GM13977 (cell line): ENCODE measurements around the gene MAP4K1.

Source experiments
- DNase-seq: peaks from one replicate; pipeline ENCODE4 v3.0.0; 2012; ENCODE audit warnings: low spot score
- in situ Hi-C: fragments of 300-500 bp; cut with MboI; formaldehyde crosslinking; loops from one replicate; pipeline ENCODE4 v1.12.0; 2022; ENCODE audit warnings: low sequenced_read_pairs, low pct_unique_long_range_greater_than_20kb, mixed read lengths, inconsistent platforms; ENCODE audit not compliant: unreplicated experiment
- TF ChIP-seq, protein P1 (sequence below): IDR thresholded peaks from 2 replicates; pipeline ENCODE4 v1.5.1; 2012; ENCODE audit warnings: mild to moderate bottlenecking, control low read depth; ENCODE audit not compliant: insufficient read depth; ENCODE audit errors: extremely low read depth, missing control alignments

MAP4K1 gene

DNA sequence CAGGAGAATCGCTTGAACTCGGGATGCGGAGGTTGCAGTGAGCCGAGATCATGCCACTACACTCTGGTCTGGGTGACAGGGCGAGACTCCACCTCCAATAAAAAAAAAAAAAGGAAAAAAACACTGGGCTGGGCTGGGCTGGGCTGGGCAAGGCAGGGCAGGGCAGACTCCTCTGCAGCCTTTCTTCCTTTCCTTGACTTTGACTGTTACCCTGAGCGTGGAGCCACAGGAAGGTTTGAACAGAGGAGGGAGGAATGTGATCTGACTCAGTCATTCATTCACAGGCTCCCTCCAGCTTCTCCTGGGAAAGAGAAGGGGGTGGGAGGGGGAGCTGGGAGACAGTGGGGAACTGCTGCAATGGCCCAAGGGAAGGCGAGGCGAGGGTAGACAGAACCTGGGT is 27.0 kb upstream of the MAP4K1 start:
- TF ChIP-seq, protein P1, sequence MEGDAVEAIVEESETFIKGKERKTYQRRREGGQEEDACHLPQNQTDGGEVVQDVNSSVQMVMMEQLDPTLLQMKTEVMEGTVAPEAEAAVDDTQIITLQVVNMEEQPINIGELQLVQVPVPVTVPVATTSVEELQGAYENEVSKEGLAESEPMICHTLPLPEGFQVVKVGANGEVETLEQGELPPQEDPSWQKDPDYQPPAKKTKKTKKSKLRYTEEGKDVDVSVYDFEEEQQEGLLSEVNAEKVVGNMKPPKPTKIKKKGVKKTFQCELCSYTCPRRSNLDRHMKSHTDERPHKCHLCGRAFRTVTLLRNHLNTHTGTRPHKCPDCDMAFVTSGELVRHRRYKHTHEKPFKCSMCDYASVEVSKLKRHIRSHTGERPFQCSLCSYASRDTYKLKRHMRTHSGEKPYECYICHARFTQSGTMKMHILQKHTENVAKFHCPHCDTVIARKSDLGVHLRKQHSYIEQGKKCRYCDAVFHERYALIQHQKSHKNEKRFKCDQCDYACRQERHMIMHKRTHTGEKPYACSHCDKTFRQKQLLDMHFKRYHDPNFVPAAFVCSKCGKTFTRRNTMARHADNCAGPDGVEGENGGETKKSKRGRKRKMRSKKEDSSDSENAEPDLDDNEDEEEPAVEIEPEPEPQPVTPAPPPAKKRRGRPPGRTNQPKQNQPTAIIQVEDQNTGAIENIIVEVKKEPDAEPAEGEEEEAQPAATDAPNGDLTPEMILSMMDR, result no peak
- in situ Hi-C loops, result no loop called here
- no peak for DNase-seq

DNA sequence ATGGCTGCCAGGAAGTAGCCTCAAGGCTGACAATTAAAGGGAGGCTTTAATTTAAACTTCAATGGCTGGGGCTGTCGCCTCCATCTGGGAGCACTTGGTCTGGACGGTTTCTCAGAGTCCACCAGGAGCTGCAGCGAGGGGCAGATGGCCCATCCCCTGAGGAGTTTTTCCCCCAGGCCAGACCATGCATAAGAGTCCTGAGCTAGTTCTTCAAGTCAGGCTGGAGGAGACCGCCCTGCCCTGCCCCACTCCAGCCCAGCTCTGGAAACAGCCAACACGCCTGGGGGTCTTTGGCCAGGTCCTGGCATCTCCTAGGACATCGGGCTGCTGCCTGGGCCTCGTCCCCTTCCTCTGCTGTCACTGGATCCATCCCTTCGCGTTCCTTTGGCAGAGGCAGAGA is 24.4 kb upstream of the MAP4K1 start:
- in situ Hi-C loops, result no loop called here
- DNase-seq, result no peak
- TF ChIP-seq, protein P1, result no peak

DNA sequence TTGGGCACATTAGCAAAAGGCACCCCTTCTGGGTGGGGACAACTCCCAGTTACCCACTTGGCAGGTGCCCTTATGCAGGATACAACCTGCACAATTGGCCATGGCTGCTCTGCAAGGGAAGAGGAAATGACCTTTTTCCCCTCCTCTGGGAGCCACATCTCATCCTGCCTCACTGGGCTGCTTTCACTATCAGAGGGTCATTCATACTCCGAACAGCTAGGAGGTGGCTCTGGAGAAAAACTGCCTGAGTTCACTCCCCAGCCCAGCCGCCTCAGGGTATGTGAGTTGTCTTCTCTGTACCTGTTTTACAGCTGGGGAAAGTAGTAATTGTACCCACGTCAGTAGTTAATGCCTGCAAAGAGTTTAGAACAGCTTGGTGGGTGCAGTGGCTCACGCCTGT is 22.6 kb upstream of the MAP4K1 start:
- DNase-seq, result no peak
- in situ Hi-C loops, result no loop called here
- TF ChIP-seq, protein P1, result no peak

DNA sequence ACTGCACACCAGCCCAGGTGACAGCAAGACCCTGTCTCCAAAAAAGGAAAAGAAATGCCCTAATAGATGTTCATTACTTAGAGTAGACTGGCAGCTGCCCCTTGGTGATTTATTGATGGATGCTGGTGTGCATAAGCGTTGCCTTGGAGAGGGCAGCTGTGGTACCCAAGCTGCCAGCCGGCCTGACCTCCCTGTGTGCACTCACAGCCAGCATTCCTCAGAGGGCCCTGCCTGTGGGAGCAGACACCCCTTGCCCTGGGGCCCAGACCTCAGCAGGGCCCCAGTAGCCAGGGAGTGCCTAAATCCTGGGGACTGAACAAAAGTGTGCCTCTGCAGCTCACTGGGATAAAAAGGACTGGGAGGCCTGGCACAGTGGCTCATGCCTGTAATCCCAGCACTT is 21.9 kb upstream of the MAP4K1 start:
- DNase-seq, result no peak
- in situ Hi-C loops, result no loop called here
- TF ChIP-seq, protein P1, result no peak

DNA sequence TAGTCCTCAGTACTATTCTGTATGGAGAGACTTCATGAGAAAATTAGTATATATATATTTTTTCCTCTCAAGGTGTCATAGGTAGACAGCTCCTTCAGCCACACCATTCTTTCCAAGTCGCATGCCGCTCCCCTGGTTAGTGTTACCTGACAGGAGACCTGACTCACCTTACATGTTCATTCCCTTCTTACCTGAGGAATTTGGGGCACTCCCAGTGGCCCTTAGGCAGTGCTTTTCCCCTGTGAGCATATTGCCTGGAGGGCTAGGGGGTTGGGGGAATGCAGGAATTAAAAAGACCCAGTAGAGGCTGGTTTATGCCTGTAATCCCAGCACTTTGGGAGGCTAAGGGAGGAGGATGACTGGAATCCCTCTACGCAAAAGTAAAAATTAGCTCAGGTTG is 20.7 kb upstream of the MAP4K1 start:
- in situ Hi-C loops, result no loop called here
- TF ChIP-seq, protein P1, result no peak
- no peak for DNase-seq

DNA sequence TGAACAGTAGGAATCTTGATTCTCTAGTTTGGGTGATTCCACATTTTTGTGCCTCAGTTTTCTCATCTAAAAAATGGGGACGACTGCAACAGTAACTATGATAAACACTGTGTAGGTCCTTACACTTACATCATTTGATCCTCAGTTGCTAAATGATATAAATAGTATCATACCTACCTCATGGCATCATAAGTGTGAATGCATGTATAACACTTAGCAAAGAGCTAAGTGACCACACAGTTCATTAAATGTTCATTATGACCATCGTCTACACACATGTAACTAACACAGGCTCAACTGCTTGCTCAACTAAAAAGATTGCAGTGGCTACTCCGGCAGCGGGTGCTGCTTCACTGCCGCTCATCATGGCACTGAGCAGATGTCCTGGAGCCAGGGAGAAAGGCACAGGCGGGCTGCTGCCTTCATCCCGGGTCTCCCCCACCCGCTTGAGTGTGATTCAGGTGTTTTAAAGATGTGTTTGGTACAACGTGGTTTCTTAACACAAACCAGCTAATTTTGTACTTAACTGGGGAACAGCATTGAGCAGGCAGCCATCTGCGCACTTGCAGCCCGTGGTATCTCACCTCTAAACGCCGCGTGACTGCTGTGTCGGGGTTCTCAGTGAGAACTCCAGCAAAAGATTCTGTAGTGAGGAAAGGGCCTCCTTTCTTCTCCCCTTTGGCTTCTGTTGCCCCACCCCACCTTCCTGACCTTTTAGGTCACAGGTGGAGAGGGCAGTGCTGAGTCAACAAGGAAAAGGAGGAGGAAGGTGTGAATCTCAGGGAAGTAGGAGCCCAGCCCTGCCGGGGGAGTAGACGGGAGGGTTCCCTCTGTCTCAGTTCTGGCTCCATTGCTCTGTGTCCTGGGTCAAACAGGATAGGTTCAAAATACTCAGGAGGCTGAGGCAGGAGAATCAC is 18.0 kb upstream of the MAP4K1 start:
- in situ Hi-C loops, result no loop called here
- TF ChIP-seq, protein P1, result no peak
- DNase-seq, result no peak
